Caco-2 (cell line): ENCODE results near the gene CCDC30. TPM values are rescaled to one million over a fixed set of nuclear protein-coding genes. Genes with fewer than 3 reads are reported as not detected.

Experiments
- BruUV-seq: library from RNA; stranded (reverse); fragments of 400-500 nt; replicated peaks from 2 replicates; lab custom pipeline; 2021; lab: Mats Ljungman, UMichigan
- CTCF ChIA-PET: fragments of 300-600 bp; sonication (Branson Sonifier 250); formaldehyde crosslinking; loops from one replicate; lab custom pipeline; 2022; ENCODE audit warnings: antibody characterized with exemption; lab: Charles Lee
- POLR2A ChIA-PET: fragments of 300-600 bp; sonication (Branson Sonifier 250); formaldehyde crosslinking; loops from one replicate; lab custom pipeline; 2022; ENCODE audit warnings: antibody characterized with exemption; lab: Charles Lee
- DNase-seq, 2 experiments: peaks; one replicate each; pipeline versions ENCODE4 v3.0.0 to v3.0.0-alpha.2; 2020 to 2022
- H3K27me3 ChIP-seq: replicated peaks from 2 replicates; pipeline ENCODE4 v1.6.0; 2011; ENCODE audit warnings: low read length; ENCODE audit not compliant: control insufficient read depth, insufficient read depth
- H3K36me3 ChIP-seq: 2 replicates; pipeline ENCODE4 v1.5.1; 2011; ENCODE audit warnings: low read length; ENCODE audit not compliant: control insufficient read depth, insufficient read depth
- H3K4me1 ChIP-seq: fragments of 250-450 bp; sonication (Bioruptor Pico); 2 replicates; pipeline ENCODE4 v1.5.1; 2020; ENCODE audit warnings: mild to moderate bottlenecking
- H3K4me3 ChIP-seq: 2 replicates; pipeline ENCODE4 v1.5.1; 2011; ENCODE audit warnings: low read depth, mild to moderate bottlenecking, control low read depth, low read length
- H3K9me3 ChIP-seq: fragments of 250-450 bp; sonication (Bioruptor Pico); 2 replicates; pipeline ENCODE4 v1.5.1; 2020; ENCODE audit warnings: mild to moderate bottlenecking, moderate library complexity
- H3K27ac Mint-ChIP-seq: one replicate; pipeline ENCODE4 v1.8.0; 2022; ENCODE audit warnings: mixed read lengths; ENCODE audit not compliant: unreplicated experiment
- H3K27me3 Mint-ChIP-seq: one replicate; pipeline ENCODE4 v1.8.0; 2022; ENCODE audit warnings: mixed read lengths; ENCODE audit not compliant: insufficient read depth, unreplicated experiment
- H3K36me3 Mint-ChIP-seq: one replicate; pipeline ENCODE4 v1.8.0; 2022; ENCODE audit warnings: mild to moderate bottlenecking, mixed read lengths; ENCODE audit not compliant: insufficient read depth, unreplicated experiment
- H3K4me1 Mint-ChIP-seq: one replicate; pipeline ENCODE4 v1.8.0; 2022; ENCODE audit warnings: low read depth, mixed read lengths; ENCODE audit not compliant: unreplicated experiment
- H3K4me3 Mint-ChIP-seq: one replicate; pipeline ENCODE4 v1.8.0; 2022; ENCODE audit warnings: mild to moderate bottlenecking, moderate library complexity, mixed read lengths; ENCODE audit not compliant: unreplicated experiment
- H3K9me3 Mint-ChIP-seq: one replicate; pipeline ENCODE4 v1.8.0; 2022; ENCODE audit warnings: mixed read lengths; ENCODE audit not compliant: unreplicated experiment
- CTCF ChIP-seq, 2 experiments: fragments of 200-600 bp in 1 of 2; IDR thresholded peaks; 1 replicate in 1 of 2; 2 replicates in 1 of 2; pipeline versions ENCODE4 v1.5.1 to v1.8.0; 2011 to 2022; ENCODE audit warnings: antibody characterized with exemption in 1 of 2, control low read depth in 1 of 2, inconsistent platforms in 1 of 2, low read depth in 1 of 2, low read length in 1 of 2, mild to moderate bottlenecking in 1 of 2, moderate library complexity in 1 of 2; ENCODE audit not compliant: insufficient read depth in 1 of 2, severe bottlenecking in 1 of 2, unreplicated experiment in 1 of 2
- intact Hi-C: fragments of 100-400 bp; cut with micrococcal nuclease; formaldehyde crosslinking; loops from one replicate; pipeline ENCODE4 v1.10.0; 2022; ENCODE audit not compliant: unreplicated experiment
- total RNA-seq: library from RNA; stranded (reverse); gene quantifications from 2 replicates; pipeline ENCODE4 v1.2.3, GENCODE V29; 2022

CCDC30 gene
- total RNA-seq, 1 experiment from 2014 or later = 1.3 TPM

DNA sequence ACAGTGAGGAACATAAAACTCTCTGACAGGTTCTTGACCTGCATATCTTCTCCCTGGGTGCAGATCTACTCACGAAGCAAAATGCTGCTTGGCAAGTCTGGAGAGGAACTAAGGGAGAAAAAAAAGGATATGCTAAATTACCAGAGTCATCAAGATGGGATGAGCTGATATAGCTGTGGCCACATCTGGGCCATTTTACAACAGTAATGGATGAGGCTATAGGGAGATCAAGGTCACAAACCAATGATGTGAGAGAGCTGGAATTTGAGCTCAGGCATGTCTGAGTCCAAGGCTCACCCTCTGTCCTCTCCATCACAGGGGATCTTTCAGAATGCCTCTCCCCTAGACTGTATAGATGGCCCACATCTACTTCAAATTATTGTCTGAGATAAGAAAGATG lies 33.5 kb upstream of the CCDC30 start:
- no peaks in the 10 kb centered on the region for H3K27me3 Mint-ChIP-seq
- no peak overlapping the region for H3K27ac Mint-ChIP-seq
- Histone ChIP-seq H3K4me3 (no peak overlapping the region), H3K27me3 (no peaks in the 10 kb centered on the region), H3K9me3 (no peaks in the 10 kb centered on the region), H3K4me1 (peaks cover 22% of the 10 kb centered on the region), H3K36me3 (no peaks in the 10 kb centered on the region)
- intact Hi-C loops = no loop called here
- BruUV-seq = no TSS peak
- no peaks in the 10 kb centered on the region for H3K9me3 Mint-ChIP-seq
- POLR2A ChIA-PET = interaction anchor here (0.5 kb wide), 1 partner anchor 58 kb away, joined by 4 read pairs; no protein-coding TSS in a partner anchor
- H3K4me3 Mint-ChIP-seq = no peak overlapping the region
- no peak for TF ChIP-seq CTCF (IDR thresholded peaks at IDR 0.05; ENCODE audit: insufficient read depth in 1 of 2, low read depth in 1 of 2, low read length in 1 of 2, severe bottlenecking in 1 of 2, unreplicated experiment in 1 of 2)
- H3K36me3 Mint-ChIP-seq = no peaks in the 10 kb centered on the region
- CTCF ChIA-PET = no interaction called here
- no peak for DNase-seq
- peaks cover 13% of the 10 kb centered on the region for H3K4me1 Mint-ChIP-seq

GRCh38 chr1:42430286-42431135 lies 32.6 kb upstream of the CCDC30 start:
- H3K9me3 ChIP-seq = no peaks in the 10 kb centered on the region
- no TSS peak for BruUV-seq
- no peak for DNase-seq
- no peak for TF ChIP-seq CTCF (IDR thresholded peaks at IDR 0.05; ENCODE audit: insufficient read depth in 1 of 2, low read depth in 1 of 2, low read length in 1 of 2, severe bottlenecking in 1 of 2, unreplicated experiment in 1 of 2)
- ChIA-PET CTCF (interaction anchor here (0.5 kb wide), 1 partner anchor 395 kb away, joined by 4 read pairs; no protein-coding TSS in a partner anchor), POLR2A (interaction anchor here (0.5 kb wide), 1 partner anchor 59 kb away, joined by 4 read pairs; no protein-coding TSS in a partner anchor)
- Mint-ChIP-seq H3K27me3 (no peaks in the 10 kb centered on the region), H3K36me3 (no peaks in the 10 kb centered on the region), H3K4me1 (peaks cover 13% of the 10 kb centered on the region), H3K4me3 (no peak overlapping the region), H3K9me3 (no peaks in the 10 kb centered on the region), H3K27ac (peak overlapping the region; percentile 48)
- intact Hi-C loops = no loop called here
- H3K4me1 ChIP-seq = peaks cover 22% of the 10 kb centered on the region
- H3K4me3 ChIP-seq = no peak overlapping the region
- H3K36me3 ChIP-seq = no peaks in the 10 kb centered on the region
- no peaks in the 10 kb centered on the region for H3K27me3 ChIP-seq

- Mint-ChIP-seq H3K9me3 (no peaks in the 10 kb centered on the region), H3K27ac (peak overlapping the region; percentile 48), H3K4me1 (peaks cover 13% of the 10 kb centered on the region), H3K36me3 (no peaks in the 10 kb centered on the region), H3K27me3 (no peaks in the 10 kb centered on the region), H3K4me3 (no peak overlapping the region)
- peak in 1 of 2 experiments; percentile 8 for DNase-seq
- Histone ChIP-seq H3K36me3 (no peaks in the 10 kb centered on the region), H3K27me3 (no peaks in the 10 kb centered on the region), H3K9me3 (no peaks in the 10 kb centered on the region), H3K4me3 (no peak overlapping the region), H3K4me1 (peaks cover 22% of the 10 kb centered on the region)
- intact Hi-C loops = no loop called here
- BruUV-seq = no TSS peak
- TF ChIP-seq CTCF (IDR thresholded peaks at IDR 0.05; ENCODE audit: insufficient read depth in 1 of 2, low read depth in 1 of 2, low read length in 1 of 2, severe bottlenecking in 1 of 2, unreplicated experiment in 1 of 2) = no peak
- ChIA-PET POLR2A (no interaction called here), CTCF (no interaction called here)
These were observed 31.6 kb upstream of the CCDC30 start for GRCh38 chr1:42431514-42431913.
